IMR-90 (cell line): ENCODE data around the gene RBM15B. TPM values are rescaled to one million over a fixed set of nuclear protein-coding genes. Genes with fewer than 3 reads are reported as not detected.

ENCODE experiments used
- ATAC-seq: fragments of 200-7000 bp; cut with Tn5 transposase; 2 replicates; pipeline ENCODE4 v1.9.1; 2020; ENCODE audit warnings: low read depth, mild to moderate bottlenecking, moderate library complexity
- BruUV-seq: library from RNA; stranded (reverse); fragments of 400-500 nt; replicated peaks from 2 replicates; lab custom pipeline; 2021; lab: Mats Ljungman, UMichigan
- CTCF ChIA-PET: fragments of 300-600 bp; formaldehyde crosslinking; extraction: SDS; loops from one replicate; lab custom pipeline; 2021; ENCODE audit warnings: antibody characterized with exemption; lab: Yijun Ruan, JAX
- POLR2A ChIA-PET: fragments of 300-600 bp; sonication (Branson Sonifier 250); formaldehyde crosslinking; loops from one replicate; lab custom pipeline; 2022; ENCODE audit warnings: antibody characterized with exemption; ENCODE audit not compliant: unreplicated experiment; lab: Charles Lee
- DNase-seq: peaks from one replicate; pipeline ENCODE4 v3.0.0; 2013
- H2AFZ ChIP-seq: replicated peaks from 2 replicates; pipeline ENCODE3; 2013; ENCODE audit warnings: low read length, mild to moderate bottlenecking; ENCODE audit not compliant: poor library complexity
- H2AK5ac ChIP-seq: 2 replicates; pipeline ENCODE4 v1.6.1; 2013; ENCODE audit warnings: low read depth, low read length, inconsistent platforms
- H2AK9ac ChIP-seq: replicated peaks from 2 replicates; pipeline ENCODE3; 2013; ENCODE audit warnings: mild to moderate bottlenecking, low read depth, low read length, moderate library complexity; ENCODE audit not compliant: poor library complexity
- H2BK120ac ChIP-seq: 2 replicates; pipeline ENCODE4 v1.6.1; 2013; ENCODE audit warnings: low read depth, low read length, inconsistent platforms
- H2BK15ac ChIP-seq: 3 replicates; pipeline ENCODE4 v1.6.1; 2013; ENCODE audit warnings: low read depth, low read length, inconsistent platforms
- H2BK20ac ChIP-seq: 2 replicates; pipeline ENCODE4 v1.6.1; 2013; ENCODE audit warnings: low read depth, mild to moderate bottlenecking, inconsistent platforms, low read length, moderate library complexity
- H2BK5ac ChIP-seq: 2 replicates; pipeline ENCODE4 v1.6.1; 2013; ENCODE audit warnings: mild to moderate bottlenecking, low read depth, low read length, inconsistent platforms; ENCODE audit not compliant: poor library complexity, severe bottlenecking
- H3K14ac ChIP-seq: replicated peaks from 2 replicates; pipeline ENCODE4 v1.6.1; 2013; ENCODE audit warnings: low read depth, low read length, inconsistent platforms
- H3K18ac ChIP-seq: 2 replicates; pipeline ENCODE4 v1.6.1; 2013; ENCODE audit warnings: low read depth, low read length, control low read depth
- H3K23ac ChIP-seq: 2 replicates; pipeline ENCODE4 v1.6.1; 2013; ENCODE audit warnings: low read depth, low read length, inconsistent platforms
- H3K27ac ChIP-seq: 2 replicates; pipeline ENCODE4 v1.5.1; 2013; ENCODE audit warnings: mild to moderate bottlenecking, control low read depth, low read length; ENCODE audit not compliant: insufficient read depth
- H3K27me3 ChIP-seq: 2 replicates; pipeline ENCODE4 v1.6.1; 2013; ENCODE audit warnings: low read length; ENCODE audit not compliant: control insufficient read depth, insufficient read depth
- H3K36me3 ChIP-seq: 2 replicates; pipeline ENCODE4 v1.6.1; 2013; ENCODE audit warnings: low read length, mixed read lengths; ENCODE audit not compliant: control insufficient read depth, insufficient read depth
- H3K4ac ChIP-seq: 2 replicates; pipeline ENCODE4 v1.6.1; 2013; ENCODE audit warnings: low read depth, low read length, inconsistent platforms
- H3K4me1 ChIP-seq: 2 replicates; pipeline ENCODE4 v1.6.1; 2013; ENCODE audit warnings: low read length, mixed read lengths; ENCODE audit not compliant: control insufficient read depth, insufficient read depth
- H3K4me2 ChIP-seq: 2 replicates; pipeline ENCODE4 v1.6.1; 2013; ENCODE audit warnings: low read depth, mild to moderate bottlenecking, control low read depth, low read length, moderate library complexity
- H3K4me3 ChIP-seq: 2 replicates; pipeline ENCODE4 v1.5.1; 2013; ENCODE audit warnings: low read depth, mild to moderate bottlenecking, control low read depth, low read length, moderate library complexity; ENCODE audit not compliant: insufficient read depth
- H3K56ac ChIP-seq: 2 replicates; pipeline ENCODE4 v1.6.1; 2013; ENCODE audit warnings: low read length, inconsistent platforms; ENCODE audit not compliant: insufficient read depth; ENCODE audit errors: extremely low read depth
- H3K79me1 ChIP-seq, 2 experiments: 2 replicates each; pipeline ENCODE4 v1.6.1; 2013; ENCODE audit warnings: low read length in 2 of 2, inconsistent platforms in 1 of 2, low read depth in 1 of 2
- H3K9ac ChIP-seq: 2 replicates; pipeline ENCODE4 v1.6.1; 2013; ENCODE audit warnings: low read depth, low read length, control low read depth
- H3K9me1 ChIP-seq: 2 replicates; pipeline ENCODE4 v1.6.1; 2013; ENCODE audit warnings: low read length, inconsistent platforms; ENCODE audit not compliant: insufficient read depth
- H3K9me3 ChIP-seq: 2 replicates; pipeline ENCODE4 v1.6.1; 2013; ENCODE audit warnings: low read length; ENCODE audit not compliant: control insufficient read depth, insufficient read depth
- H4K20me1 ChIP-seq: 2 replicates; pipeline ENCODE4 v1.6.1; 2013; ENCODE audit warnings: low read length, inconsistent platforms; ENCODE audit not compliant: insufficient read depth
- H4K5ac ChIP-seq: 2 replicates; pipeline ENCODE4 v1.6.1; 2013; ENCODE audit warnings: mild to moderate bottlenecking, low read depth, low read length, control low read depth
- H4K8ac ChIP-seq, 2 experiments: 2 replicates each; pipeline ENCODE4 v1.6.1; 2013; ENCODE audit warnings: low read depth in 2 of 2, low read length in 2 of 2, control low read depth in 1 of 2, inconsistent platforms in 1 of 2
- H4K91ac ChIP-seq: 2 replicates; pipeline ENCODE4 v1.6.1; 2013; ENCODE audit warnings: low read depth, low read length, inconsistent platforms; ENCODE audit not compliant: insufficient read depth
- CEBPB ChIP-seq: IDR thresholded peaks from 2 replicates; pipeline ENCODE4 v1.6.1; 2012; ENCODE audit warnings: low read depth, low read length, improper control_type of control experiment
- RAD21 ChIP-seq: IDR thresholded peaks from 2 replicates; pipeline ENCODE4 v1.6.1; 2012; ENCODE audit warnings: low read length, improper control_type of control experiment
- WGBS, 2 experiments: methylation state at CpG; one replicate each; pipeline versions ENCODE4 v1.1.5 to v1.1.7; 2013; ENCODE audit warnings: missing lambda C conversion rate in 2 of 2; ENCODE audit not compliant: insufficient read length in 1 of 2; ENCODE audit errors: extremely low coverage in 2 of 2; 5-methylcytosine and 5-hydroxymethylcytosine counted together
- dilution Hi-C: fragments of 300-500 bp; cut with HindIII; formaldehyde crosslinking; loops from one replicate; pipeline ENCODE4 v1.14.3; 2018; ENCODE audit warnings: low sequenced_read_pairs; ENCODE audit not compliant: unreplicated experiment
- in situ Hi-C: fragments of 300-500 bp; cut with MboI; formaldehyde crosslinking; loops from 3 replicates; pipeline ENCODE4 v1.14.3; 2019; ENCODE audit warnings: low sequenced_read_pairs, inconsistent platforms, mixed read lengths
- intact Hi-C: fragments of 100-400 bp; cut with micrococcal nuclease; formaldehyde crosslinking; loops from 2 replicates; pipeline ENCODE4 v1.10.0; 2022
- polyA plus RNA-seq, 3 experiments: library from polyadenylated mRNA; depleted of rRNA; stranded (reverse); fragments of >200 nt; gene quantifications; 2 replicates each; pipeline ENCODE4 v1.2.3, GENCODE V29; 2012; ENCODE audit warnings: low replicate concordance in 1 of 3
- total RNA-seq: library from RNA; depleted of rRNA; stranded (reverse); fragments of >200 nt; gene quantifications from 2 replicates; pipeline ENCODE4 v1.2.3, GENCODE V29; 2012

The RBM15B gene
- total and polyA plus RNA-seq, 2 of the 4 experiments (the other 2 are of a cell fraction) = 16.2 to 17.4 TPM

- no peak overlapping the region for H3K23ac ChIP-seq
- no peak overlapping the region for H4K8ac ChIP-seq
- ChIA-PET CTCF (no interaction called here), POLR2A (no interaction called here)
- no peak overlapping the region for H2BK5ac ChIP-seq
- H3K4me2 ChIP-seq = no peak overlapping the region
- no peak overlapping the region for H3K4me3 ChIP-seq
- H2BK15ac ChIP-seq = no peak overlapping the region
- H3K9me1 ChIP-seq = no peaks in the 10 kb centered on the region
- no peak overlapping the region for H2BK20ac ChIP-seq
- H3K36me3 ChIP-seq = peaks cover 13% of the 10 kb centered on the region
- H4K20me1 ChIP-seq = no peaks in the 10 kb centered on the region
- no peak overlapping the region for H3K9ac ChIP-seq
- no peak overlapping the region for H3K14ac ChIP-seq
- dilution Hi-C loops (no loop called here), intact Hi-C loops (no loop called here), in situ Hi-C loops (no loop called here)
- H2BK120ac ChIP-seq = no peak overlapping the region
- H3K4ac ChIP-seq = no peak overlapping the region
- no peak overlapping the region for H3K56ac ChIP-seq
- DNase-seq = no peak
- no peak overlapping the region for H4K5ac ChIP-seq
- TF ChIP-seq RAD21 (no peak), CEBPB (peak; percentile 10; the same call in 1 of the 2 replicates)
- H3K79me1 ChIP-seq = peaks cover 0 to 2% of the 10 kb centered on the region in 2 experiments; a peak in 3 of 4 replicates
- H2AK5ac ChIP-seq = no peak overlapping the region
- no peak overlapping the region for H3K18ac ChIP-seq
- no peaks in the 10 kb centered on the region for H3K4me1 ChIP-seq
- ATAC-seq = no peak
- no TSS peak for BruUV-seq
- no peaks in the 10 kb centered on the region for H3K27me3 ChIP-seq
- no peak overlapping the region for H2AFZ ChIP-seq
- no peak overlapping the region for H3K27ac ChIP-seq
- H3K9me3 ChIP-seq = no peaks in the 10 kb centered on the region
- H2AK9ac ChIP-seq = no peak overlapping the region
- H4K91ac ChIP-seq = no peak overlapping the region
- whole genome bisulfite sequencing, 2 experiments = no CpG with 5 or more reads among the region's 3 CpGs
Observed at GRCh38 chr3:51429138-51429537, 38.1 kb downstream of the RBM15B start.
